IPS DF 6.9 (cell line): ENCODE data around the gene CDH23.

ENCODE experiments used
- DNase-seq: peaks from one replicate; pipeline ENCODE4 v3.0.0-alpha.2; 2013; ENCODE audit warnings: low read depth, low spot score
- H3K27ac ChIP-seq: one replicate; pipeline ENCODE4 v1.5.1; 2013; ENCODE audit warnings: low read length, control low read depth
- H3K27me3 ChIP-seq: 2 replicates; pipeline ENCODE4 v1.6.1; 2013; ENCODE audit warnings: mild to moderate bottlenecking, low read length; ENCODE audit not compliant: control insufficient read depth, insufficient read depth
- H3K36me3 ChIP-seq: 2 replicates; pipeline ENCODE4 v1.6.1; 2013; ENCODE audit warnings: low read length; ENCODE audit not compliant: control insufficient read depth, insufficient read depth
- H3K4me1 ChIP-seq: 2 replicates; pipeline ENCODE4 v1.6.1; 2013; ENCODE audit warnings: low read length; ENCODE audit not compliant: control insufficient read depth, insufficient read depth
- H3K4me3 ChIP-seq: 2 replicates; pipeline ENCODE4 v1.5.1; 2013; ENCODE audit warnings: mild to moderate bottlenecking, low read length
- H3K9me3 ChIP-seq: 2 replicates; pipeline ENCODE4 v1.6.1; 2013; ENCODE audit warnings: low read length, inconsistent platforms; ENCODE audit not compliant: control insufficient read depth, insufficient read depth
- WGBS: extraction: QIAGEN DNeasy Blood & Tissue Kit; methylation state at CpG from one replicate; pipeline ENCODE4 v1.1.7; 2013; ENCODE audit warnings: mixed read lengths, missing lambda C conversion rate; ENCODE audit not compliant: insufficient read length, insufficient coverage; 5-methylcytosine and 5-hydroxymethylcytosine counted together

Gene CDH23

GRCh38 chr10:71569775-71570588, 173.3 kb downstream of the CDH23 start:
- Histone ChIP-seq H3K27ac (no peak overlapping the region), H3K27me3 (no peaks in the 10 kb centered on the region), H3K4me1 (peaks cover 1% of the 10 kb centered on the region; the same call in 1 of the 2 replicates), H3K36me3 (no peaks in the 10 kb centered on the region; the same call in 1 of the 2 replicates), H3K9me3 (no peaks in the 10 kb centered on the region), H3K4me3 (no peak overlapping the region)
- no CpG with 5 or more reads among the region's 6 CpGs for WGBS
- peak; percentile 54 for DNase-seq

GRCh38 chr10:71571460-71572175, 174.9 kb downstream of the CDH23 start:
- no peak for DNase-seq
- no CpG with 5 or more reads among the region's 15 CpGs for WGBS
- Histone ChIP-seq H3K4me1 (peaks cover 6% of the 10 kb centered on the region), H3K27me3 (no peaks in the 10 kb centered on the region), H3K36me3 (no peaks in the 10 kb centered on the region; the same call in 1 of the 2 replicates), H3K4me3 (no peak overlapping the region), H3K9me3 (no peaks in the 10 kb centered on the region), H3K27ac (no peak overlapping the region)

- H3K9me3 ChIP-seq = no peaks in the 10 kb centered on the region
- no CpG with 5 or more reads among the region's 8 CpGs for WGBS
- H3K36me3 ChIP-seq = no peaks in the 10 kb centered on the region; the same call in 1 of the 2 replicates
- no peak for DNase-seq
- no peaks in the 10 kb centered on the region for H3K27me3 ChIP-seq
- H3K4me1 ChIP-seq = peaks cover 8% of the 10 kb centered on the region
- H3K27ac ChIP-seq = no peak overlapping the region
- no peak overlapping the region for H3K4me3 ChIP-seq
Observed at GRCh38 chr10:71572962-71573361, 176.2 kb downstream of the CDH23 start.

- DNase-seq = no peak
- Histone ChIP-seq H3K4me3 (no peak overlapping the region), H3K9me3 (no peaks in the 10 kb centered on the region), H3K27ac (no peak overlapping the region), H3K27me3 (no peaks in the 10 kb centered on the region), H3K36me3 (no peaks in the 10 kb centered on the region; the same call in 1 of the 2 replicates), H3K4me1 (peaks cover 8% of the 10 kb centered on the region)
- no CpG with 5 or more reads among the region's 22 CpGs for WGBS
Observed at GRCh38 chr10:71573562-71574518, 177.1 kb downstream of the CDH23 start.

GRCh38 chr10:71575451-71575850, 178.7 kb downstream of the CDH23 start:
- no peaks in the 10 kb centered on the region for H3K36me3 ChIP-seq
- WGBS = no CpG with 5 or more reads among the region's 14 CpGs
- H3K4me3 ChIP-seq = no peak overlapping the region
- H3K4me1 ChIP-seq = peaks cover 8% of the 10 kb centered on the region
- no peak overlapping the region for H3K27ac ChIP-seq
- H3K9me3 ChIP-seq = no peaks in the 10 kb centered on the region
- no peak for DNase-seq
- H3K27me3 ChIP-seq = no peaks in the 10 kb centered on the region

GRCh38 chr10:71575934-71576801, 179.4 kb downstream of the CDH23 start:
- Histone ChIP-seq H3K4me3 (no peak overlapping the region), H3K4me1 (peaks cover 8% of the 10 kb centered on the region), H3K9me3 (no peaks in the 10 kb centered on the region), H3K27ac (no peak overlapping the region), H3K27me3 (no peaks in the 10 kb centered on the region), H3K36me3 (no peaks in the 10 kb centered on the region)
- no CpG with 5 or more reads among the region's 16 CpGs for WGBS
- no peak for DNase-seq

- H3K4me1 ChIP-seq = peaks cover 8% of the 10 kb centered on the region
- no peaks in the 10 kb centered on the region for H3K27me3 ChIP-seq
- no peaks in the 10 kb centered on the region for H3K9me3 ChIP-seq
- no peaks in the 10 kb centered on the region for H3K36me3 ChIP-seq
- DNase-seq = no peak
- WGBS = no CpG with 5 or more reads among the region's 9 CpGs
- H3K27ac ChIP-seq = no peak overlapping the region
- H3K4me3 ChIP-seq = no peak overlapping the region
Observed at GRCh38 chr10:71576842-71577241, 180.1 kb downstream of the CDH23 start.

GRCh38 chr10:71577345-71577744, 180.6 kb downstream of the CDH23 start:
- no peaks in the 10 kb centered on the region for H3K36me3 ChIP-seq
- no peaks in the 10 kb centered on the region for H3K9me3 ChIP-seq
- WGBS = no CpG with 5 or more reads among the region's 8 CpGs
- H3K4me3 ChIP-seq = no peak overlapping the region
- DNase-seq = no peak
- no peak overlapping the region for H3K27ac ChIP-seq
- H3K4me1 ChIP-seq = peaks cover 8% of the 10 kb centered on the region
- no peaks in the 10 kb centered on the region for H3K27me3 ChIP-seq

GRCh38 chr10:71578069-71578468, 181.3 kb downstream of the CDH23 start:
- Histone ChIP-seq H3K27me3 (no peaks in the 10 kb centered on the region), H3K4me3 (no peak overlapping the region), H3K36me3 (no peaks in the 10 kb centered on the region), H3K4me1 (peaks cover 8% of the 10 kb centered on the region), H3K27ac (no peak overlapping the region), H3K9me3 (no peaks in the 10 kb centered on the region)
- WGBS = no CpG with 5 or more reads among the region's 10 CpGs
- DNase-seq = no peak
